Activated naive CD8-positive, alpha-beta T cell treated with anti-CD3 and anti-CD28 coated beads, Interleukin-2, amount 50 U/mL, for 24 hours (primary cell): Measurements from ENCODE around the gene FGF5.
"Not testable (repeated sequence)": the region's sequence is repeated elsewhere in the genome, so short reads cannot be mapped to it uniquely, and the experiment has no call there.

Experiments
- ATAC-seq: fragments of 150-1000 bp; cut with Tn5 transposase; one replicate; pipeline ENCODE4 v1.10.0; 2021
- DNase-seq: peaks from one replicate; pipeline ENCODE4 v3.0.0; 2021
- H3K27ac Mint-ChIP-seq: one replicate; pipeline ENCODE4 v1.8.0; 2021; ENCODE audit warnings: mild to moderate bottlenecking, mixed read lengths
- H3K27me3 Mint-ChIP-seq: one replicate; pipeline ENCODE4 v1.8.0; 2021; ENCODE audit warnings: mixed read lengths
- H3K36me3 Mint-ChIP-seq: one replicate; pipeline ENCODE4 v1.8.0; 2021; ENCODE audit warnings: low read depth, mixed read lengths
- H3K4me1 Mint-ChIP-seq: one replicate; pipeline ENCODE4 v1.8.0; 2021; ENCODE audit warnings: mixed read lengths
- H3K4me3 Mint-ChIP-seq: one replicate; pipeline ENCODE4 v1.8.0; 2021; ENCODE audit warnings: mild to moderate bottlenecking, moderate library complexity, mixed read lengths
- H3K9me3 Mint-ChIP-seq: one replicate; pipeline ENCODE4 v1.8.0; 2021; ENCODE audit warnings: mixed read lengths

The FGF5 gene

DNA sequence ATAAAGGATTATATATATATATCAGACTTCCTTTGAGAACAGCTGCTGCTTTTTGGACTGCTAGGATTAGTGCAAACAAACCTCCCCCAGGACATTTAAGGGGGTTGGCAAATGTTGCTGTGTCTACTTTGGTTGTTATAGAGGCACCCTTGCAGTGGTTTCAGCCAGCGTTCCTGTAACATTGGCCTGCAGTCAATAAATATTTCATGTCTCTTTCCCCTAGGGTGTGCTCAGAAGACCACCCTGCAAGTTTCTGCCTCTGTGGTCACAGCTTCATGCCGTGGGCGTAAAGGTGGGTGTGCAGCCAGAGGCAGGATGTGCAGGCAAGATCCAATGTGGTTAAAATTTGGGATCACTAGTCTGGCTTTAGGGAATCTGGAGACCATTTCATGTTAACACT, 28.9 kb downstream of the FGF5 start:
- Mint-ChIP-seq H3K27ac (no peak overlapping the region), H3K27me3 (peaks cover 3% of the 10 kb centered on the region), H3K4me1 (no peaks in the 10 kb centered on the region), H3K9me3 (no peaks in the 10 kb centered on the region), H3K4me3 (no peak overlapping the region), H3K36me3 (no peaks in the 10 kb centered on the region)
- ATAC-seq (no peak), DNase-seq (no peak)

DNA sequence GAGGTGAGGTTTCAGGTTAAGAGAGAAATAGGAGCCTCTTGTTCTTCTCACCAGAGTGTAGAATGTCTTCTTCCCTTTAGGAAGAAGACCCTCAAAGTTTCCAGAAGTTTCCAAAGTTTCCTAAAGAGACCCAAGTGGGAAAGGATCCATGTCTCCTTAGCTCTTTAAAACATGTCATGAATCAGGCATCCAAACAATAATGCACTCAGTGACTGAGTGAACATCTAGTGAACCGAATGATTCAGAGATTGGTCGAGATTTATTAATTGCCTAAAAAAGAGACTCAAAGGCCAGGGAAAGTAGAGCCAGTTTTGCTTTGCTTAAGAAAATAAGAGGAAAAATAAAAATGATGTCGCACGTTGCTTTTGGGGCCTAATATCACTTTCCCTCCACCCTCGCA, 29.4 kb downstream of the FGF5 start:
- DNase-seq (no peak), ATAC-seq (no peak)
- H3K9me3 Mint-ChIP-seq, result no peaks in the 10 kb centered on the region
- no peak overlapping the region for H3K4me3 Mint-ChIP-seq
- no peaks in the 10 kb centered on the region for H3K4me1 Mint-ChIP-seq
- no peak overlapping the region for H3K27ac Mint-ChIP-seq
- peaks cover 3% of the 10 kb centered on the region for H3K27me3 Mint-ChIP-seq
- no peaks in the 10 kb centered on the region for H3K36me3 Mint-ChIP-seq

DNA sequence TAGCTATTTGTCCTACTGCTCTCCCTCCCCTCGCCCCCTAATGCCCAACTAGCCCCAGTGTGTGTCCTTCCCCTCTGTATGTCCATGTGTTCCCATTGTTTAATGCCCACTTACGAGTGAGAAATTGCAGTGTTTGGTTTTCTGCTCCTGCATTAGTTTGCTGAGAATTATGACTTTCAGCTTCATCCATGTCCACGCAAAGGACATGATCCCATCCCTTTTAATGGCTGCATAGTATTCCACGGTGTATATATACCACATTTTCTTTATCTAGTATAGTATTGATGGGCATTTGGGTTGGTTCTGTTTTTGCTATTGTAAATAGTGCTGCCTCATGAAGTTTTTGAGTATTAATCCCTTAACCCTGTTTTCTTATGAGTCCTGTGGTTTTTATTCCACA, 35.4 kb downstream of the FGF5 start:
- Mint-ChIP-seq H3K27me3 (peaks cover 10% of the 10 kb centered on the region), H3K9me3 (no peaks in the 10 kb centered on the region), H3K27ac (no peak overlapping the region), H3K4me1 (no peaks in the 10 kb centered on the region), H3K4me3 (no peak overlapping the region), H3K36me3 (no peaks in the 10 kb centered on the region)
- DNase-seq, result no peak
- ATAC-seq, result no peak

GRCh38 chr4:80302616-80303223, 36.3 kb downstream of the FGF5 start:
- Mint-ChIP-seq H3K4me3 (no peak overlapping the region), H3K4me1 (no peaks in the 10 kb centered on the region), H3K27me3 (peaks cover 16% of the 10 kb centered on the region), H3K27ac (no peak overlapping the region), H3K36me3 (no peaks in the 10 kb centered on the region), H3K9me3 (no peaks in the 10 kb centered on the region)
- ATAC-seq (no peak), DNase-seq (no peak)

DNA sequence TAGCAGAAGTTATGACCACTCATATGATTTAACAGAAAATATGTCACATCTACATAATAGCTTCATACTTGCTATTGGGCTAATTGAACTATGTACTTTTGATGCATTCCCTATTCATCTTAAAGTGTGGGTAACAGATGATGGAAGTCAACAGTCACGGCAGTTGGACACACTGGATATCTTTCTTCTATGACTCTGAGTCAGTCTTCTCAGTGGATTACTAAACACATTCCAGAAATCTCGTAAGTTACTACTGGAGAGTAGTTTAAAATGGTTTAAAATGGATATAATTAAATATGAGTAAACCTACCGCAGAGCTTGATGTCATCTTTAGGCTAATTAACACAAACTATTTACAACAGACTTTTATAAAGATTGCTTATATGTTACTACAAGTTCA, 39.0 kb downstream of the FGF5 start:
- no peak for DNase-seq
- H3K36me3 Mint-ChIP-seq, result no peaks in the 10 kb centered on the region
- ATAC-seq, result no peak
- H3K4me1 Mint-ChIP-seq, result no peaks in the 10 kb centered on the region
- H3K27ac Mint-ChIP-seq, result no peak overlapping the region
- H3K4me3 Mint-ChIP-seq, result no peak overlapping the region
- H3K9me3 Mint-ChIP-seq, result no peaks in the 10 kb centered on the region
- peaks cover 28% of the 10 kb centered on the region for H3K27me3 Mint-ChIP-seq

- Mint-ChIP-seq H3K27ac (no peak overlapping the region), H3K27me3 (peaks cover 26% of the 10 kb centered on the region), H3K4me3 (no peak overlapping the region), H3K9me3 (no peaks in the 10 kb centered on the region), H3K36me3 (no peaks in the 10 kb centered on the region), H3K4me1 (no peaks in the 10 kb centered on the region)
- ATAC-seq (no peak), DNase-seq (no peak)
Observed at GRCh38 chr4:80306260-80306659, 39.8 kb downstream of the FGF5 start.

DNA sequence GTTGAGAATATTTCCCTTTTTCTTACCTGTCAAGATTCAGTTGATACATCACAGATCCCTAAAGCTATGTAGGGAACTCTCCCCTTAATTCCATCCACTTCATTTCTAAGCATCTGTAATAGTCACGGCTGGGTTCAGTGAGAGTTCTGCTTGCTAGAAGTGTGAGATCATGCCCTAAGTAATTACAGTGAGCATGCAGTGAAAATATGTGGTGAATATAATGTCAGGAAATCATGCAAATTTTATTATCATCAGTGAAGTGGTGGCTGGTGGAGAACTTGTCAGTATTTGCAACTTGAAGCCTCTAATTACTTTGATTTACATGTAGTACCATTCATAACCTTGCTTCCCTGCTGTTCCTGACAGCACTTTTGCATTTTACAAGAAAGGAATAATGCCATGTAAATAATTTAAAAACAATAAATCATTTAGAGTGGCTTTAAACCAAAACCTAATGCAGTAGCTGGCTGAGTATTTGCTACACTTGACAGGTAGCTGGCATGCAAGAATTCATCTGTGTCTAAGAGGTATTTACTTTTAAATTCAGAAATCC, 40.8 kb downstream of the FGF5 start:
- ATAC-seq (no peak), DNase-seq (no peak)
- H3K4me3 Mint-ChIP-seq, result no peak overlapping the region
- H3K36me3 Mint-ChIP-seq, result no peaks in the 10 kb centered on the region
- no peak overlapping the region for H3K27ac Mint-ChIP-seq
- no peaks in the 10 kb centered on the region for H3K4me1 Mint-ChIP-seq
- peaks cover 26% of the 10 kb centered on the region for H3K27me3 Mint-ChIP-seq
- H3K9me3 Mint-ChIP-seq, result no peaks in the 10 kb centered on the region

DNA sequence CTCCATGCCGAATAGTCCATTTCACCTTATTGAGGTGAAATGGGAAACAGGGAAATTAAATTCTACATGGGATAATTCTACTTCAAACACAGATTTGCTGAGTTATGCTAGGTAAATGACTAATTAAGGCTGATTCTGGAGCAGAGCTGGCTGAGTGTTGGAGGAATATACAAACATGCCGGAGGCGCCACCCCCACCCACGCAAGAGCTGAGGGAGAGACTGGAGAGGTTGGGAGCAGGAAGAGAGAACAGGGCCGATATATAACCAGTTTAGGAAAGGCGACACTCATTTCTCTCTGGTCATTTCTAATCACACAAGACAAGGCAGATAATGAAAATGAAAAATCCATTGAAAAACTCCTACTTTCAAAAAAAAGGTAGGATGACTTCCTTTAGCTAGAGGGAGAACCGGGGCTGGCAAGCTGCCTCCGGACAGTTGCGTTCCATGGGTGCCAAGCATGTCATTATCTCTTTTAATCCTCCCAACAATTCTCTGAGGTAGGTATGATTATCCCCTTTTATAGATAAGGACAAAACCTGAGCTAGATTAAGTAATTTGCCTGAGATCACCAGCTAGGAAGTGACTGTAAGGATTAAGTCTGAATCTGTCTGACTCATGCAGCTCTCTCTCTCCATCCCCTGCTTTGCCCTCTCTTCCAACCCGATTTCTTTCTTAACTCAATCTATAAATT, 41.5 kb downstream of the FGF5 start:
- DNase-seq, result no peak
- Mint-ChIP-seq H3K27me3 (peaks cover 26% of the 10 kb centered on the region), H3K27ac (no peak overlapping the region), H3K9me3 (no peaks in the 10 kb centered on the region), H3K4me1 (no peaks in the 10 kb centered on the region), H3K4me3 (no peak overlapping the region), H3K36me3 (no peaks in the 10 kb centered on the region)
- no peak for ATAC-seq

- ATAC-seq, result no peak
- H3K9me3 Mint-ChIP-seq, result no peaks in the 10 kb centered on the region
- no peak overlapping the region for H3K27ac Mint-ChIP-seq
- H3K4me3 Mint-ChIP-seq, result no peak overlapping the region
- peaks cover 26% of the 10 kb centered on the region for H3K27me3 Mint-ChIP-seq
- H3K36me3 Mint-ChIP-seq, result no peaks in the 10 kb centered on the region
- H3K4me1 Mint-ChIP-seq, result no peaks in the 10 kb centered on the region
- DNase-seq, result no peak
Observed at GRCh38 chr4:80308466-80308822, 42.0 kb downstream of the FGF5 start.

DNA sequence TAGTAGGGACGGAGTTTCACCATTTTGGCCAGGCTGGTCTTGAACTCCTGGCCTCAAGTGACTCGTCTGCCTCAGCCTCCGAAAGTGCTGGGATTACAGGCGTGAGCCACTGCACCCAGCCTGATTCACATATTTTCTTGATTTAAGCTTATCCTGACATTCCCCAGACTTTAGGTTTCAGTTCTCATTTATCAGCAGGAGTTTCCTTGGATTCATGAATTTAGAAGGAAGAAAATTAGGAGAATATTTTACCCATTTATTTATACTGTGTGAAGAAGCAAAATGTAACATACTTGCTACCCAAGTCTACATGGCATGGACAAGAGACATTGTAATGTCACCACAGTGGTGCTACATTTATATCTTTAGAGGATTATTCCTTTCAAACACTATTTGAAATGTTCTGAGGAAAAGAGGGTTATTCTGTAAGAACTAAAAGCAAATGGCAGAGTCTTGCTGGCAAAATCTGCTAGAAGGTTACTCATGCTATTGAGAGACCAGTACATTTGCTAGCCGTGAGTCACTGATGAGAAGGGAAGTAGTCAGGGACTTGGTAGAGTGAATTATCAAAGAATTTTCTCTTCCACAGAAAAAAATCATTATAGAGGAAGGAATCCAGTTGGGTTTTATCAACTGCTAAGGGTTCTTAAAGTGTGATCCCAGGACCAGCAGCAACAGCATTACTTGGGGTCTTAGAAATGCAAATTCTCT, 43.0 kb downstream of the FGF5 start:
- Mint-ChIP-seq H3K9me3 (no peaks in the 10 kb centered on the region), H3K4me1 (no peaks in the 10 kb centered on the region), H3K27ac (no peak overlapping the region), H3K36me3 (no peaks in the 10 kb centered on the region), H3K27me3 (peaks cover 26% of the 10 kb centered on the region), H3K4me3 (no peak overlapping the region)
- ATAC-seq (no peak), DNase-seq (no peak)

DNA sequence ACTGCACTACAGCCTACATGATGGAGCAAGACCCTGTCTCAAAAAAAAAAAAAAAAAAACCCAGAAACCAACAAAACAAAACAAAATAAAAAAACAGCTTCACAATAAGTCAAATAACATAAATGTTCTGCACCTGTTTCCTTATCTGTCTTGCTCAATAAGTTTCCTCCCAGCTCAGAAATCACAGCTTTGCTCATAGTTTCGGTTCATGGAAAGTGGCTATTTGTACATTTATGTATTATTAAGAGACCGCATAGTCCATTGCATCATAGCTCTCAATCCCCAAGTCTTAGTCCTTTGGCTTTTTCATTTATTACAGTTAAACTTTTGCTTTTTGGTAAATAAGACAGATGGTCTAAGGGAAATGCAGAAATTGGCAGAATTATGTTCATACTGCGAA, 44.7 kb downstream of the FGF5 start:
- Mint-ChIP-seq H3K36me3 (no peaks in the 10 kb centered on the region), H3K4me3 (no peak overlapping the region), H3K27me3 (peaks cover 30% of the 10 kb centered on the region), H3K4me1 (no peaks in the 10 kb centered on the region), H3K9me3 (no peaks in the 10 kb centered on the region), H3K27ac (no peak overlapping the region)
- ATAC-seq, result no peak
- no peak for DNase-seq

DNA sequence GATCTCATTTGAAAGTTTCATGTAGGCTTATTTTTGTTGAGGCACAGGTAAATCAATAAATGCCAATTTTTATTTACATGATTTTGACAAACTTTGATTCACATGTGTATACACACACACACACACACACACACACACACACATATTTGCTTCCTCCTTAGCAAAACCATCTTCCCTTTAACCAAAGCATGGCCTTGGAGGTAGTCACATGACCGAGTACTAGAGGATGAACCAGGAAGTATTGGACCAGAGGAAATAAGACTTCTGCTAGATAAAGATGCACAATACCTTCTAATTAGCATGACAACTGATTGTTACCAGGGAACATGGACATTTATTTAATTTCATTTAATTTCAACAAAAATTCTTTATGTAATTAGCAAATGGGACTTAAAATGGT, 45.7 kb downstream of the FGF5 start:
- no peak for DNase-seq
- H3K9me3 Mint-ChIP-seq, result no peaks in the 10 kb centered on the region
- peaks cover 25% of the 10 kb centered on the region for H3K27me3 Mint-ChIP-seq
- no peak overlapping the region for H3K4me3 Mint-ChIP-seq
- no peaks in the 10 kb centered on the region for H3K36me3 Mint-ChIP-seq
- no peaks in the 10 kb centered on the region for H3K4me1 Mint-ChIP-seq
- ATAC-seq, result no peak
- H3K27ac Mint-ChIP-seq, result no peak overlapping the region

DNA sequence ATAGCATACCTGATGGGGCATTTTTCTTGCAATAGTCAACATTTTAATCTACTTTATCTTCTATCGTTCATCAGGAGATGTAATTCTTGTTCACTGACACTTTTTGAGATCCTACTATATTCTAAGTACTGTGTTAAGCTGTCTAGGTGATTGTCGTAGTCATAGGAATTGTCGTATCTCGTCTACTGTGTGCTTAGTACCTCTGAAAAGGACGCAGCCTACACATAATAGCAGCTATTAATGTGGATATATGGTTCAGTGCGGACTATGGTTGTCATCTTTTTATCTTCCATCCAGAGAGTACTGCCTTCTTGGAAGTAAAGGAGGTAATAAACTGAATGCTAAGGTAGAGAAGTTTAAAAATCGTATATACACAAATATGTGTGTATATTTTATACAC, 47.2 kb downstream of the FGF5 start:
- no peak for DNase-seq
- Mint-ChIP-seq H3K27me3 (peaks cover 14% of the 10 kb centered on the region), H3K27ac (no peak overlapping the region), H3K36me3 (no peaks in the 10 kb centered on the region), H3K4me3 (no peak overlapping the region), H3K9me3 (no peaks in the 10 kb centered on the region), H3K4me1 (no peaks in the 10 kb centered on the region)
- ATAC-seq, result no peak

DNA sequence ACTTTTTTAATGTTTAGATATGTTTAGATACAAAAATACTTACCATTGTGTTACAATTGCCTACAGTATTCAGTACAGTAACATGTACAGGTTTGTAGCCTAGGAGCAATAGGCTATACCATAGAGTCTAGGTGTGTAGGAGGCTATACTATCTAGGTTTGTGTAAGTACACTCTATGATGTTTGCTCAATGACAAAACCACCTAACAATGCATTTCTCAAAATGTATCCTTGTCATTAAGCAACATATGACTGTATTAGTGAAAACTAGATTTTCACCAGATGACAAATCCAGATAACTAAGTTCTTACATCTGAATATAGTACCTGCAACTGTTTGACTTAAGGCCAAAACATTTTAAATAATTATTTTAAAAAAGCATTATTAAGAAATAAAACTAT, 49.4 kb downstream of the FGF5 start:
- H3K27ac Mint-ChIP-seq, DNase-seq, H3K9me3 Mint-ChIP-seq, ATAC-seq, H3K4me1 Mint-ChIP-seq, H3K27me3 Mint-ChIP-seq, H3K4me3 Mint-ChIP-seq, H3K36me3 Mint-ChIP-seq: not testable (repeated sequence)

- H3K27me3 Mint-ChIP-seq, result peaks cover 2% of the 10 kb centered on the region
- no peak overlapping the region for H3K27ac Mint-ChIP-seq
- H3K9me3 Mint-ChIP-seq, result no peaks in the 10 kb centered on the region
- H3K4me3 Mint-ChIP-seq, result no peak overlapping the region
- no peaks in the 10 kb centered on the region for H3K36me3 Mint-ChIP-seq
- no peaks in the 10 kb centered on the region for H3K4me1 Mint-ChIP-seq
- ATAC-seq (no peak), DNase-seq (no peak)
Observed at GRCh38 chr4:80321341-80321740, 54.9 kb downstream of the FGF5 start.
